ENCODE results near the gene ROR1. TPM values are rescaled to one million over a fixed set of nuclear protein-coding genes. Genes with fewer than 3 reads are reported as not detected.

The ROR1 gene
- total RNA-seq, 1 donor from 2014 or later: 6.7 TPM

DNA sequence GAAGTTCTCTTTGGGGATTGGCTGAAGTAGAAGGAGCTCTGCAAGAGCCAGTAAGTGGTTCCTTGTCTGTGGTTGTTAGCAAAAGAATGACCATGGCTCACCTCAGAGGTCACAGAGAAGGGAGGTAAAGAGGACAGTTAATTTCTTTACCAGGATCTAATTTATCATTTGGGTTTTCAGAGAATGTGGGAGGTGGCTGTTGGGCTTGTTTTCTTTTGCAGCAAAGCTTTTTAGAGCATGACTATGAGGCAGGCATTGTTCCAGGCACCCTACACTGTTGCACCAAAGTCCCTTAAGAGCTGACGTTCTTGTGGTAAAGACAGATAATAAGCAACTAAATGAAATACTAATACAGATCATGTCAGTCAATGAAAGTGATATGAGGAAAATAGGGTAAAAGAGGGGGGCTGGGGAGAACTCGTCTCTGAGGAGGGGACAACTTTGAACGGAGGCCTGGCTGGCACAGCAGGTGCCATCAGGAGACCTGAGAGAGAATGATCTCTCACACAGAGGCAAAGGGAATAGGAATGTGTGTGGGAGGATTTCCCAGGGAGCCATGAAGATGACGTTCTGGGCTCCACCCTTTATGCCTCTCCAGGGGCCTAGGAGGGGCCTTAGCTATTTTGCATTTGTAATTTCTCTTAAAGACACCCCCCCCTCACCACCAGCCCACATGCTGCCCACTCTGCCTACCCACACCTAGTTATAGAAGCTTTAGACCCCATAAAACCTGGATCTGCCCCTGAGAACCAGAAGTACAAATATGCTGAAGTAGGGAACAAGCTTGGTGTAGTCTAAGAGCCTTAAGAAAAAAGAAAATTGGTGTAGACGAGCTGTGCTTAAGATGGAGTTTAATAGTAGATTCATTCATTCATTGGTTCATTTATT lies 177.5 kb downstream of the ROR1 start:
- TF ChIP-seq, protein P1, sequence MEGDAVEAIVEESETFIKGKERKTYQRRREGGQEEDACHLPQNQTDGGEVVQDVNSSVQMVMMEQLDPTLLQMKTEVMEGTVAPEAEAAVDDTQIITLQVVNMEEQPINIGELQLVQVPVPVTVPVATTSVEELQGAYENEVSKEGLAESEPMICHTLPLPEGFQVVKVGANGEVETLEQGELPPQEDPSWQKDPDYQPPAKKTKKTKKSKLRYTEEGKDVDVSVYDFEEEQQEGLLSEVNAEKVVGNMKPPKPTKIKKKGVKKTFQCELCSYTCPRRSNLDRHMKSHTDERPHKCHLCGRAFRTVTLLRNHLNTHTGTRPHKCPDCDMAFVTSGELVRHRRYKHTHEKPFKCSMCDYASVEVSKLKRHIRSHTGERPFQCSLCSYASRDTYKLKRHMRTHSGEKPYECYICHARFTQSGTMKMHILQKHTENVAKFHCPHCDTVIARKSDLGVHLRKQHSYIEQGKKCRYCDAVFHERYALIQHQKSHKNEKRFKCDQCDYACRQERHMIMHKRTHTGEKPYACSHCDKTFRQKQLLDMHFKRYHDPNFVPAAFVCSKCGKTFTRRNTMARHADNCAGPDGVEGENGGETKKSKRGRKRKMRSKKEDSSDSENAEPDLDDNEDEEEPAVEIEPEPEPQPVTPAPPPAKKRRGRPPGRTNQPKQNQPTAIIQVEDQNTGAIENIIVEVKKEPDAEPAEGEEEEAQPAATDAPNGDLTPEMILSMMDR (IDR thresholded peaks at IDR 0.05; ENCODE audit: unreplicated experiment): no peak
- Mint-ChIP-seq H3K27ac (ENCODE audit: unreplicated experiment) (no peak overlapping the region), H3K4me1 (ENCODE audit: unreplicated experiment) (no peaks in the 10 kb centered on the region), H3K36me3 (ENCODE audit: low read depth, unreplicated experiment) (peaks cover 4% of the 10 kb centered on the region), H3K27me3 (ENCODE audit: unreplicated experiment) (no peaks in the 10 kb centered on the region), H3K4me3 (ENCODE audit: unreplicated experiment) (no peak overlapping the region), H3K9me3 (ENCODE audit: unreplicated experiment) (no peaks in the 10 kb centered on the region)
- DNase-seq (ENCODE audit: low spot score): no peak

- H3K36me3 Mint-ChIP-seq (ENCODE audit: low read depth, unreplicated experiment): peaks cover 4% of the 10 kb centered on the region
- no peaks in the 10 kb centered on the region for H3K9me3 Mint-ChIP-seq (ENCODE audit: unreplicated experiment)
Measured at GRCh38 chr1:63954187-63954586, 180.4 kb downstream of the ROR1 start.

DNA sequence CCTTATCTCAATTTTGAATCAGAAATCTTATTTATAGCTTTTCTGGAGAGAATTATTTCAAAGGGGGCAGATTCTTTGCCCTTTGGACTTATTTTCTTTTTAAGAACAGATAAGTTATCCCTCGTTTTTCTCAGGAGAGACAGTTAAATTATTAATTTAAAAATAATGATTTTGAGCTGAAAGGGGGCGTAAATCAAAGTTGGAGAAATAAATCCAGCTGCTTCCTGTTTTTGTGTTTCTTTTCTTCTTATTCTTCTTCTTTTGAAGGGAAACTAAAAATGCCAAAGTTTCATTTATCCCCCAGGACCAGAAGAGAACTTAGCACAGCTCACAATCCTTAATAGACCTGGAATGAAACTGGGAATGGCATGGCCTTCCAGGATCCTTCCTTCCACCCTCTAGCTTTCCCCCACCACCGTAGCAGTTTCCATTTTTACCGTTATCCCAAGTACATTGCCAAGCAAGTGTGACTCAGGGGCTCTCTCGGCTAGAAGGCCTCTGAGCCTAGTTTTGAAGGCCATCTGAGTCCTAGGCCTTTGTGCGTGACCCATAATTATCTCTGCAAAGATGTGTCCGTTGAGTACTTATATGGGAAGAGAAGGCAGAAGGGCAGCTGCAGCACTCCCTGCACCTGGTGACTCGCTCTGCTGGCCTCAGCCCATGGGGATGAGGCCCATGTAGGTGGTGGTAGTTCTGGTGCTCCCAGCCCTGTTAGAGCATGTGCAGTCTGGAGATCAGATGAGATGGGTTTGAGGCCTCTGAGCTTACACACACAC lies 181.7 kb downstream of the ROR1 start:
- no peak overlapping the region for H3K27ac Mint-ChIP-seq (ENCODE audit: unreplicated experiment)
- H3K4me3 Mint-ChIP-seq (ENCODE audit: unreplicated experiment): no peak overlapping the region
- TF ChIP-seq, protein P1 (IDR thresholded peaks at IDR 0.05; ENCODE audit: unreplicated experiment): no peak
- peaks cover 7% of the 10 kb centered on the region for H3K36me3 Mint-ChIP-seq (ENCODE audit: low read depth, unreplicated experiment)
- H3K27me3 Mint-ChIP-seq (ENCODE audit: unreplicated experiment): peaks cover 2% of the 10 kb centered on the region
- no peaks in the 10 kb centered on the region for H3K4me1 Mint-ChIP-seq (ENCODE audit: unreplicated experiment)
- no peak for DNase-seq (ENCODE audit: low spot score)
- no peaks in the 10 kb centered on the region for H3K9me3 Mint-ChIP-seq (ENCODE audit: unreplicated experiment)

More at GRCh38 chr1:63954187-63954586, 180.4 kb downstream of the ROR1 start:
- Mint-ChIP-seq H3K27ac (ENCODE audit: unreplicated experiment) (no peak overlapping the region), H3K27me3 (ENCODE audit: unreplicated experiment) (no peaks in the 10 kb centered on the region), H3K4me3 (ENCODE audit: unreplicated experiment) (no peak overlapping the region), H3K4me1 (ENCODE audit: unreplicated experiment) (no peaks in the 10 kb centered on the region)
- TF ChIP-seq, protein P1 (IDR thresholded peaks at IDR 0.05; ENCODE audit: unreplicated experiment): no peak
- DNase-seq (ENCODE audit: low spot score): no peak

DNA sequence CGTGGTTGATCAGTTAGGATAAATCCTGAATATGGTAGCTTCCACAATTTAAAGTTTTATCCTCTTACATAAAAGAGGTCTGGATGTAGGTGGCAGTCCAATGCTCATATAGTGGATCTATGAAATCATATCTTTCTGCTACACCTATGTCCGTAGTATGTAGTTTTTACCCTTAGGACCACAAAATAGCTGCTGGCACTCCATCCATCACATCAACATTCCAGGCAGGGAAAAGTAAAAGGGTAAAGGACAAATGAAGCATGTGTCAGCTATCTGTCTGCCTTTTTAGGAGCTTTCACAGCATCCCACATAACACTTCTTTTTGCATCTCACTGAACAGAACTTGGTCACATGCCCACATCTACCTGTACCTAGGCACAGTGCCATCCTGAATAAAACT lies 184.7 kb downstream of the ROR1 start:
- Mint-ChIP-seq H3K4me1 (ENCODE audit: unreplicated experiment) (no peaks in the 10 kb centered on the region), H3K27me3 (ENCODE audit: unreplicated experiment) (peaks cover 2% of the 10 kb centered on the region), H3K27ac (ENCODE audit: unreplicated experiment) (no peak overlapping the region), H3K9me3 (ENCODE audit: unreplicated experiment) (no peaks in the 10 kb centered on the region), H3K36me3 (ENCODE audit: low read depth, unreplicated experiment) (peaks cover 7% of the 10 kb centered on the region), H3K4me3 (ENCODE audit: unreplicated experiment) (no peak overlapping the region)
- DNase-seq (ENCODE audit: low spot score): no peak
- TF ChIP-seq, protein P1 (IDR thresholded peaks at IDR 0.05; ENCODE audit: unreplicated experiment): no peak
